HG02623 (cell line): Measurements from ENCODE around the gene NKG7.

Experiments used
- ATAC-seq: cut with Tn5 transposase; IDR thresholded peaks from one replicate; pipeline ENCODE4 v1.9.1; 2021; ENCODE audit warnings: moderate library complexity; ENCODE audit not compliant: unreplicated experiment

The NKG7 gene

DNA sequence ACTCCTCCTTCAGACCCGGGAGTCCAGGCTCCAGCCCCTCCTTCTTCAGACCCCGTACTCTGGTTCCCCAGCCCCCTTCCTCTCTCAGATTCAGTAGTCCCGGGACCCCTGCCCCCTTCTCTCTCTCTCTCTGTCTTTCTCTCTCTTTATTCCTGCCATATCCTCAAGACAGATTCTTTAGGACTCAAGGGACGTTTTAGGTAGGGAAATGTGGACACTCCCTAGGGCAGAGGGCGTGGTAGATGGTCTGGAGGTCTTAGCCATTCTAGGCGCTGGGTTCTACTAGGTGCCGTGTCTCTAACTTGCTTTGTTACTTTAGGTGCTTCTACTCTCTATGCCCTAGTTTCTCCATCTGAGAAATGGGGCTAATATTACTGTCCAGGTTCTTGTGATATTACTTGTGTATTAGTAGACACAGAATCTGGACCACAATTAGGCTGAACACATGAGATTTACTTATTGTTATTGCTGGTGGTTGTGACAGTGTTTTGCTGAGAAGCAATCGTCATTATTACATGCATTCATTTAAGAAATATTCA is 18.7 kb upstream of the NKG7 start:
- ATAC-seq: no peak

GRCh38 chr19:51389143-51389542 is 16.7 kb upstream of the NKG7 start:
- ATAC-seq: no peak

GRCh38 chr19:51387924-51388389 is 15.5 kb upstream of the NKG7 start, which contains the start of gene LIM2:
LIM2 (minus strand) TSS chr19:51387974; CDS start chr19:51387443, 531 bp downstream.
- no peak for ATAC-seq

- ATAC-seq: no peak
Measured at GRCh38 chr19:51386882-51387520, 14.5 kb upstream of the NKG7 start.

DNA sequence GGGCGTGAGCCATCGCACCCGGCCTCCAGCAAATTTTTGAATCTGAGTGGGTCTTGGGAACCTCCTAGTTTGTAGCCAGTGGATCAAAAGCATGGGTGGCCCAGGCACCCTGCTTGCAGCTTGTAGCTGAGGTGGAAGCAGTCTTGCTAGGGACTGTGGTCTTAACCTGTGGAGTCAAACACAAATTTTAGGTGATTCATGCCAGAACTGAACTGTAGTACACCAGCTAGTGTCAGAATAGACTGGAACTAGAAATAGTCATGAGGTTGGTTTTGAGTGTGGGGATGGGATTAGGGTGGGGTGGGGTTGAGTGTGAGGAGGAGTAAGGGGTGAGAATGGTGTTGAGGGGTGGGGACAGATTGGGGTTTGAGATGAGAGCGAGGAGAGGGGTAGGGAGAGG is 9.6 kb upstream of the NKG7 start:
- ATAC-seq: no peak

GRCh38 chr19:51380379-51380778 is 7.9 kb upstream of the NKG7 start:
- ATAC-seq: no peak

DNA sequence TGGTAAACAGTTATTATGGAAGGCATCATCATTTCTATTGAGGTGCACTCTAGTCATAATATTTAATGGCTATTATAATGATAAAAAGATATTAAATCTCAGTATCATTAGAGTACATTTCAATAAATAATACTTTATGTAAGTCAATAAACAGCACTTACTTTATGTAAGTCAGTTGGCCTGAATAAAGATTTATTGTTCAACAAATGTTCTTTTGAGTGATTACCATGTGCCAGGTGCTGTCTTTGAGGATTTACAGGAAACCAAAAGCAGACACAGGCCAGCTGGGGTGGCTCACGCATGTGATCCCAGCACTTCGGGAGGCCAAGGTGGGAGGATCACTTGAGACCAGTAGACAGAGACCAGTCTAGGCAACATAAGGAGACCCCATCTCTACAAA is 5.0 kb upstream of the NKG7 start:
- no peak for ATAC-seq

- ATAC-seq: no peak
Measured at GRCh38 chr19:51375504-51376221, 3.2 kb upstream of the NKG7 start.

DNA sequence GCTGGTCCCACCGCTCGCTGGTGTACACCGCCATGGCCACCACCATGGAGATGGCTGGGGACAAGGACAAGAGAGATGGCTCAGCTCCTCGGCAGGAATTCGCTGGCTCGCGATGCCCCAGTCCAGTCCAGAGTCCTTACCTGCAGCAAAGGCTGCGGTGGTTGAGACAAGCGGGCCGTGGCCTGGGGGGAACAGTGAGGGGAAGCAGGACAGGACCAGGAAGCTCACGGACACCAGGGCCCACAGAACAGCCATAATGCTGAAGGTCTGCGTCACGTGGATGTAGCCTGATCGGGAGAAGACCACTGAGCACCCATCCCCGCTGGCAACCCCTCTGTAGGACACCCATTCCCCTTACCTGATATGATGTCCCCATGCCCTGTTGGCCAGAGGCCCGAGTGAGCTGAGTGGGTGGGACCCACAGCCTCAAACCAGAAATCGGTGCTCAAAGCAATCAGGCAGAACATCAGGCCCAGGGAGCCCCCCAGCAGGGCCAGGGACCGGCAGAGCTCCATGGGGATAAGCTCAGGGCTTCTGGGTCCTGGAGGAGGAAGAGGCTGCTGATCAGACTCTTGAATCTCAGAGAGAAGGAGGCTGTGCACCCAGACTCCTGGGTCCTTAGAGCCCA is 319 bp downstream of the NKG7 start:
- ATAC-seq: no peak

GRCh38 chr19:51371186-51371690 is 1.2 kb downstream of the NKG7 start:
- no peak for ATAC-seq

DNA sequence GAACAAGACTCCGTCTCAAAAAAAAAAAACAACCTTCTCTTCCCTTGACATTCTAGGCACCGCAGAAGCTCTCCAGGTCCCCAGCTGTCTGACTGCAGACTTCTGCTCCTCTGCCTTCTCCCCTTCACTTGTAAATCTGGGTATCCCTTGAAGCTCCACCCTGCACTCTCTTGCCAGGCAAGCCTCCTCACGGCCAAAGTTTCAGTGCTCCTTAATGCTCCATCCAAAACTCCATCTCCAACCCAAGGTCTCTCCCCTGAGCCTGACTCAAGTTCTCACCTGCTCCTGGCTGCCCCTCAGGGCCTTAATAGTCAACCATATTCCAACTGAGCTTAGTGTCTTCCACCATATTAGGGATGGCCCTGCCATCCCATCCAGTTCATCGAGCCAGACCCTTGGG is 2.2 kb downstream of the NKG7 start:
- no peak for ATAC-seq

- no peak for ATAC-seq
Measured at GRCh38 chr19:51368366-51369282, 3.8 kb downstream of the NKG7 start, which contains the start of gene CLDND2. CLDND2 (minus strand) TSS chr19:51369003; CDS start chr19:51368577, 426 bp downstream.

GRCh38 chr19:51367565-51368365 is 4.7 kb downstream of the NKG7 start:
- ATAC-seq: peak; percentile 67

DNA sequence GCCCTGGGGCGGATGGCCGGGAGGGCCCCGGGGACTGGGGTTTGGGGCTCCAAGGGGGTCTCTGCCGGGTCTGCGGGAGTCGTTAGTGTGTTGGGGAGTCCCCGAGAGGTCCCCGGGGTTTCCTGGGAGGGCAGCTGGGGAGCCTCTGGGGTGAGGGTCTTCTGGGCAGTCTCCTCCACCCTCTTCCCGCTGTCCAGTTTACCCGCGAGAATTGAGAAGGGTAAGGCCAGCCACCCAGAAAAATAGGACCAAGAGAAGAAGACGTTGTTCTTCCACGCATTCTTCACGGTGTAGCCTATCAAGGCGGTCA is 5.2 kb downstream of the NKG7 start:
- no peak for ATAC-seq

GRCh38 chr19:51366389-51367254 is 5.8 kb downstream of the NKG7 start:
- ATAC-seq: peak; percentile 41

DNA sequence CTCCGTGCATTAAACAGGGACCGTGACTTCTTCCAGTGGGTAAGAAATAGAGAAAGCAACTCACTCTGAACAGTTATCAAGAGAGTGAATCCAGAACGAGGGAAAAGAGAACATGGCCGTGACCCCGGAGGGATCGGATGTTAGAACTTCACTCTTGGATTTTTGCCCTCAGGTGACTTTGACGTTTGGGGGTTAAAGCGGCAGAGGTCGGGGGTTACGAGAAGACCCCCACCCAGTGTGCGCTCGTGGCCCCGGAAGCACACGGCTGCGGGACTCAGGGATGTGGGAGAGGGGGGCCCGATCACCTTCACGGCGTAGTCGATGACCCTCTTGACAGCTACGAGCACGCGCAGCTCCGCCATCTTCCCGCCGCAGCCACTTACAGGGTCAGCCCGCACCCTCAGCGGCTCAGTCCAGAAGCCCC is 6.5 kb downstream of the NKG7 start, which contains the start of gene ETFB:
ETFB (minus strand) TSS at position 424 of the 424 bp plus-strand sequence; CDS start at position 362, 62 bp downstream.
- no peak for ATAC-seq

DNA sequence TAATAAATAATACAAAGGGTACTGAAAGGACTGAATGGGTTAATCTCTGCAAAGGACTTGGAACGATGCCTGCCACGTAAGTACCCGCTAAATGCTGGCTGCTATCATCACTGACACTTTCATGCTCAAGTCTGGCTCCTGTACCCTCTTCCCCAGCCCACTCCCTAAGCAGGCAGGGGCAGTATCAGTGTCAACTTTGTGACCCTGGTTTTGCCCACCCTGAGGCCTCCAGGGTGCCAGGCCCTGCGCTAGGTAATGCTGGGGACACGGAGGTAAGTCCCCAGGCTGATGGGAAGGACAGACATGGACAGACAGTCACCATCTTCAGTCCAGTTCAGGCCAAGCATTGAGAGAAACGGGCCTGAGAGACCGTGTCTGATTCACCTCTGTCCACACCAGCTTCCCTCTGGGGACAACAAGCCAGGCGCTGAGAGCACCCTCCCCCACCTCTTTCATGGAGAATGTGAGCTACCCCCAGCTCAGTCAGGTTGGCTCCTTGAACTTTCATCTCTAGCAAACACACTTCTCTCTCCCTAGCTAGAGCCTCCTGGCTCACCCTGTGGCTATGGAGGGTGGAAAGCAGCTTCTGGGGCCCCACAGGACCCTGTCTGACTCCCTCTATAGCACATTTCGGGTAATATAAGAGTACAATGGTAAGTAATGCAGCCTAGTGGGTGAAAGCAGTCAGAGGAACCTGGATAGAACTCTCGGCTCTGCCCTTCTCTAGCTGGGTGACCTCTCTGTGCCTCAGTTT is 7.1 kb downstream of the NKG7 start:
- ATAC-seq: no peak
